ENCODE measurements around the gene SPSB1. TPM values are rescaled to one million over a fixed set of nuclear protein-coding genes. Genes with fewer than 3 reads are reported as not detected.

SPSB1 gene
- total and polyA plus RNA-seq, 10 of the 15 experiments (the other 5 are each of a cell fraction or from before 2014, with no cell fraction given): 0.02 to 2.0 (median 0.90) TPM; not detected in 1

GRCh38 chr1:9249534-9250410, 42.9 kb upstream of the SPSB1 start:
- no peak overlapping the region for H2AFZ ChIP-seq (ENCODE audit: control insufficient read depth, low read depth, low read length)
- POLR2A ChIA-PET: no interaction called here
- no peaks in the 10 kb centered on the region for H3K79me2 ChIP-seq (ENCODE audit: control insufficient read depth, insufficient read depth, low read length)
- TF ChIP-seq REST (IDR thresholded peaks at IDR 0.05; ENCODE audit: low read depth, low read length) (no peak), SMC3 (IDR thresholded peaks at IDR 0.05; ENCODE audit: borderline replicate concordance, low read length) (peak; percentile 33; the same call in 1 of the 2 replicates), MEF2B (IDR thresholded peaks at IDR 0.05; ENCODE audit: partially characterized antibody, poor library complexity, severe bottlenecking) (no peak), RUNX3 (IDR thresholded peaks at IDR 0.05; ENCODE audit: low read length) (no peak), RAD21 (IDR thresholded peaks at IDR 0.05; ENCODE audit: insufficient read depth, low read depth, low read length) (peak; percentile 65), CTCF (IDR thresholded peaks at IDR 0.05 in 2 of 3, conservative IDR thresholded peaks at IDR 0.05 in 1 of 3; ENCODE audit: control insufficient read depth in 2 of 3, extremely low read depth in 1 of 3, insufficient read depth in 1 of 3, low read depth in 3 of 3, low read length in 3 of 3) (peak; percentile 49 to 60 (median 57)), ZBTB11 (CRISPR knock-in tag; IDR thresholded peaks at IDR 0.05) (no peak), ZNF622 (IDR thresholded peaks at IDR 0.05) (no peak), NFXL1 (IDR thresholded peaks at IDR 0.05; ENCODE audit: borderline replicate concordance) (no peak), PBX3 (IDR thresholded peaks at IDR 0.05; ENCODE audit: insufficient replicate concordance, low read depth, low read length) (no peak)
- no peaks in the 10 kb centered on the region for H4K20me1 ChIP-seq (ENCODE audit: control insufficient read depth, insufficient read depth)
- no peak for FAIRE-seq
- no TSS peak for BruUV-seq (replicated peaks)
- CTCF ChIA-PET: interaction anchor here (0.7 to 1.8 kb wide), 12 partner anchors 9 to 332 kb away, joined by 3 to 12 read pairs (median 4); partner anchors contain the start of gene H6PD
- in situ Hi-C loops (cut with MboI): no loop called here
- H3K36me3 ChIP-seq (ENCODE audit: control insufficient read depth in 2 of 2, insufficient read depth in 2 of 2, low read length in 1 of 2): no peaks in the 10 kb centered on the region
- 84% methylated on average over 16 of the region's 17 CpGs for WGBS (ENCODE audit: insufficient coverage, insufficient replicate concordance, low lambda C conversion rate, missing lambda C conversion rate)
- no peaks in the 10 kb centered on the region for H3K4me1 ChIP-seq (ENCODE audit: control insufficient read depth, insufficient read depth, low read length)
- no peaks in the 10 kb centered on the region for H3K27me3 ChIP-seq (replicated peaks in 1 of 2; ENCODE audit: control insufficient read depth in 2 of 2, insufficient read depth in 2 of 2, low read length in 1 of 2)
- H3K4me2 ChIP-seq (ENCODE audit: control insufficient read depth, insufficient read depth): no peak overlapping the region
- H3K4me3 ChIP-seq: no peak overlapping the region
- SMC1A ChIA-PET (ENCODE audit: uncharacterized antibody, unreplicated experiment): interaction anchor here (0.7 to 1.0 kb wide), 2 partner anchors 17 to 241 kb away, joined by 3 read pairs; no protein-coding TSS in a partner anchor
- peak; percentile 93 for ATAC-seq
- H3K27ac ChIP-seq (ENCODE audit: control insufficient read depth, insufficient read depth): no peak overlapping the region
- no peak overlapping the region for H3K9ac ChIP-seq (ENCODE audit: control insufficient read depth, insufficient read depth, low read length)
- no peaks in the 10 kb centered on the region for H3K9me3 ChIP-seq (replicated peaks; ENCODE audit: control insufficient read depth, insufficient read depth, low read length)
- intact Hi-C loops (cut with micrococcal nuclease; ENCODE audit: unreplicated experiment): no loop called here
- RAD21 ChIA-PET (ENCODE audit: unreplicated experiment): interaction anchor here (0.6 to 1.5 kb wide), 4 partner anchors 47 to 241 kb away, joined by 3 to 4 read pairs (median 3); no protein-coding TSS in a partner anchor
- DNase-seq (ENCODE audit: low read depth, low spot score): no peak

Measured in GM12878 (cell line).